Measurements from ENCODE around the gene TSPEAR.
"Not testable (repeated sequence)": the region's sequence is repeated elsewhere in the genome, so short reads cannot be mapped to it uniquely, and the experiment has no call there.

The TSPEAR gene

DNA sequence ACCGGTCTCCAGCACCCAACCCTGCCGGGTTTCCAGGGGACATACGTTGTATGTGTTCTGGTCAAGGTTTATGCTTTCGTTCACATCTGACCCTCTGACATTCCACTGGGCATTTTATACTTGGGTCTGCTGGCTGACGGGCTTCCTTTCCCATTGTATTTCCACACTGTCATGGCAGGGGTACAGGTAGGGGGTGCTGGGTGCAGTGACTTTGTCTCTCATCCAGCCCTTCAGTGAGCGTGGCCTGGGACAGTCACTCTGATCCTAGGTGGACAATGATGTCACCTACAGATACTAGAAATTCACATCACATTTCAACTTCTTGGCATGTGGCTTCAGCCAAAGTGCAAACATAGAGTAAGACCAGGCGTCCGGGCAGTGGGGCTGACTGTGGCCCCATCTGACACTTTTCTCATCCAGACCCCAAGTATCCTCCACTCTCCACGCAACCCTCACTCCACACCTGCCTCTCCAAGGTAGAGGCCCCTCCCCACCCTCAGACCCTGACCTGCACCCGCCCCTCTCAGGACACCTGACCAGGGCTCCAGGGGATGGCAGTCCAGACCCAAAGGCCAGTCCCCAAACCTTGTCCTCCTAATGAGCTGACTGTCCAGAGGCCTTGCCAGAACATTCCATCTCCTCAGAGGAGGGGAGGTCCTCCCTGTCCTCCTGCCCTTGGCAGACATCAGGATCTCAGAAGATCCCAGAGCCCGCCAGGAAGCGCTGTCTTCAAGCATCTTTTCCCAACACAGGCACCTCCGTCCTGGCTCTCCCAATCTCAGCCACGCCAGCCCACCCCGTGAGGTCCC is 75.0 kb downstream of the TSPEAR start:
- in situ Hi-C loops (cut with MboI; ENCODE audit: low sequenced_read_pairs): no loop called here

DNA sequence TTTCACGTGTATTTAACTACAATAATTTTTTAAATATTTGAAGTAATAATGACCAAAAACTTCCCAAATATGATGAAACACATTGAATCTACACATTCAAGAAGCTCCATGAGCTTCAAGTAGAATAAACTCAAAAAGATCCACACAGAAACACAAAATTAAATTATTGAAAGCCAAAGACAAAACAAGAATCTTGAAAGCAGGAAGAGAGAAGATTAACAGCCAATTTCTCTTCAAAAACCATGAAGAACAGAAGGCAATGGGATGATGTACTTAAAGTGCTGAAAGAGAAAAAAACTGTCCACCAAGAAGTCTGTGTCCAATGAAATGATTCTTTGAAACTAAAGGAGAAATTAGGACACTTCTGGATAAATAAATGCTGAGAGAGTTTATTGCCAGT is 79.3 kb downstream of the TSPEAR start:
- in situ Hi-C loops (cut with MboI; ENCODE audit: low sequenced_read_pairs): no loop called here

DNA sequence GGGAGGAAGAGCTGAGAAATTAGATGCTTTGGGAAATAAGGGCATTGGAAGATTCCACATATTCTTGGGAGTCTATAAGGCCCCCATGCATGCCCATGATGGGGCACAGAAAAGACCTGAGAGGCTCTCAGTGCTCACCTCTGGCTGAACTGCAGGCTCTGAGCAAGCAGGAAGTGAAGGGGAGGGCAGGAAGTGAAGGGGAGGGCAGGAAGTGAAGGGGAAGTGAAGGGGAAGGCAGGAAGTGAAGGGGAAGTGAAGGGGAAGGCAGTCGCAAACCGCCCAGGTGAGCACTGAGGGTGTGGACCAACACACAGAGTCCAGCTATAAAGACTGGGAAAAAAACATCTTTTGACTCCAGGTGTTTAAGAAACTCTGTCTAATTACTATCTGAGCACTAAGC is 80.9 kb downstream of the TSPEAR start:
- in situ Hi-C loops (cut with MboI; ENCODE audit: low sequenced_read_pairs): no loop called here

DNA sequence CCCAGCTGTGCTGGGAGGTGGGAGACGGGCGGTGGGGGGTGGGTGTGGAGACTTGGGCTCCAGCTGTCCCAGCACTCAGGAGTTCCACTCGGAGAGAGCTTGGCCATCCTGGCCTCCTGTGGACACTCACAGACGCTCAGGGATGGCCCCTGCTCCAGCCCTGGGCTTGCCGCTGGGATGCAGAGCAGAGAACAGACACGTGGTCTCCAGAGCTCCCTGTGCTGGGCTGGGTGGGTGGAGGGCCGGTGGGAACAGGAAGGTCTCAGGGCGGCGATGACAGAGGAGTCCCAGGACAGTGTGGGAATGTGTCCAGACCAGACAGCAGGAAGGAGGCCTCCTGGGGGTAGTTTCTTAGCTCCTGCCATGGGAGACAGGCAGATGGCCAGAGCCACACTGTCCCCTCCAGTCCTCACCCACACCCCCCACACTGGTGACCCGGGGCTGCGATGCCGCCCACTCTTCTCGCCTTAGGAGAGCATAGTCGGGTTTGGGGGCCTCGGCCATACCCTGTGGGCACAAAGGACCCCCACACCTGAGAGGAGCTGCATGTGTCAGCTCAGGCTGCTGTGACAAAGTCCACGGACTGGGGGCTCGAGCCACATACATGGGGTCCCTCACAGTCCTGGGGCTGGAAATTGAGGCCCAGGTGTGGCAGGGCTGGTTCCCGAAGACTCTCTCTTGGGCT is 82.5 kb downstream of the TSPEAR start:
- in situ Hi-C loops (cut with MboI; ENCODE audit: low sequenced_read_pairs): no loop called here

DNA sequence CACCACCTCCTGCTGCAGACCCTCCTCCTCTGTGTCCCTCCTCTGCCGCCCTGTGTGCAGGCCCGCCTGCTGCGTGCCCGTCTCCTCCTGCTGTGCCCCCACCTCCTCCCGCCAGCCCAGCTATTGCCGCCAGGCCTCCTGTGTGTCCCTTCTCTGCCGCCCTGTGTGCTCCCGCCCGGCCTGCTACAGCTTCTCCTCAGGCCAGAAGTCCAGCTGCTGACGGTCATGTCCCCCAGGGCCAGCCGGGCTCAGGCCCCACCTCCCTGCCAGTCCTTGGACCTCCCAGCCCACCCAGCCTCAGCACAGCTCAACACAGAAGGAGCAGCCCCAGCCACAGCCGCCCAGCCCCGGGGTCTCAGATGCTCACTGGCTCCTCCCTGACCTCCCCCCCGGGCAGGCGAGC is 83.5 kb downstream of the TSPEAR start:
- in situ Hi-C loops (cut with MboI; ENCODE audit: low sequenced_read_pairs): not testable (repeated sequence)

DNA sequence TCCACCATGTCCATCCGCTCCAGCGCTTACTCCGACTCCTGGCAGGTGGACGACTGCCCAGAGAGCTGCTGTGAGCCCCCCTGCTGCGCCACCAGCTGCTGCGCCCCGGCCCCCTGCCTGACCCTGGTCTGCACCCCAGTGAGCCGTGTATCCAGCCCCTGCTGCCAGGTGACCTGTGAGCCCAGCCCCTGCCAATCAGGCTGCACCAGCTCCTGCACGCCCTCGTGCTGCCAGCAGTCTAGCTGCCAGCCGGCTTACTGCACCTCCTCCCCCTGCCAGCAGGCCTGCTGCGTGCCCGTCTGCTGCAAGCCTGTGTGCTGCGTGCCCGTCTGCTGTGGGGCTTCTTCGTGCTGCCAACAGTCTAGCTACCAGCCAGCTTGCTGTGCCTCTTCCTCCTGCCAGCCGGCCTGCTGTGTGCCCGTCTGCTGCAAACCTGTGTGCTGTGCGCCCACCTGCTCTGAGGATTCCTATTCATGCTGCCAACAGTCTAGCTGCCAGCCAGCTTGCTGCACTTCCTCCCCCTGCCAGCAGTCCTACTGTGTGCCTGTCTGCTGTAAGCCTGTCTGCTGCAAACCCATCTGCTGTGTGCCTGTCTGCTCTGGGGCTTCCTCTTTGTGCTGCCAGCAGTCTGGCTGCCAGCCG is 84.1 kb downstream of the TSPEAR start:
- in situ Hi-C loops (cut with MboI; ENCODE audit: low sequenced_read_pairs): not testable (repeated sequence)

DNA sequence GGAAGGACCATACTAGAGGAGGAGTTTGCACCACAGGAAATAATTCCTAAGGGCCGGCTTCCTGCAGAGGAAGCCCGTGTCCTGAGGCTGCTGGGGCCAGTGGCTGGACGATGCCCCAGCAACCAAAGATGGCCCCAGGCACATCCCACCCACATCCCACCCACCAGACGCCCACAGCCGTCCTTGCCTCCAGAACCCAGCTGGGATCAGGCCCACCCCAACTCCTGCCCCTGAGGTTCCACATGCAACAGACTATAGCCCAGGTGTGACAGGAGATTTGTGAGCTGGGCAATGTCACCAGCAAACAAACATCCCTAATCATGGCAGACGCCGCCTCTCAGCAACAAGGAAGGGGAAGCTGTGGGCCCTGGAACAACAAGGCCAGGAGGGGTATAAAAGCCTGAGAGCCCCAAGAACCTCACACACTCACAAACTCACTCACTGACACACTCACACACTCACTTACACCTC is 84.7 kb downstream of the TSPEAR start, which contains the start of gene KRTAP10-9:
Gene KRTAP10-9, plus strand, starts transcription at position 421 of the 471 bp plus-strand sequence. CDS start 79 bp downstream, outside the sequence.
- in situ Hi-C loops (cut with MboI; ENCODE audit: low sequenced_read_pairs): no loop called here

DNA sequence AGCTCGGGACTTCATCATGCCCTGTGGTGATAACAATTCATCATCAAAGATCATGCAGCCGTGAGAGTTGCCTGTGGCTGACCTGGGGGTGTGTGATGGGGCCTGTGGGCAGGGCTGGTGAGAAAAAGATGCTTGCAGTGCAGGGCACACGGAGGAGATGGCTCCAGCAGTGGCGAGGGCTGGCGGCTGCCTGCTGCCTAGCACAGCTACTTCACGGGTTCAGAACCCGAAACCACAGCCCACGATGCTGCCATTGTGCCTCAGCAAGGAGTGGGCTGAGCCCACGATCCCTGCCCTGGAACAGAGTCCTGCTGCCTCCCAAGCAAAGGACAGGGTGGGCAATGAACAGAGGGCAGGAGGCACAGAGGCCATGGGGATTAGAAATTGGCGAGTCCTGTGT is 85.1 kb downstream of the TSPEAR start:
- in situ Hi-C loops (cut with MboI; ENCODE audit: low sequenced_read_pairs): no loop called here

DNA sequence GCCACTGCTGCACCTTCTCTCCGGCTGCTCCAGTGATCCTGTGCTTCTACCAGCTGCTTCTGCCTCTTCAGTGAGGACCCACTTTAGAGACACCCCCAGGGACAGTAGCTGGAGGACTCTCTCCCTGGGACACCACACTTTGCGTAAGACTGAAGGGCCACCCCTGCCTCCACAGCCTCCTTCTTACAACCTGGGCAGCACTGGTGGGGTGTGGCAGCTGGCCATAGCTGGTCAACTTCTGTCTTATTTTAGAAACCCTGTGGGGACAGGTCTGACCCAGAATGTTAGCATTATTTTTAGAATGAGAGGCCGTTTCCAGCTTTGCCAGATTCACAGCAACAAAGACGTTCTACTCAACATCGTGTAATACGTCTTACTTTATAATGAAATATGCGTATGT is 85.6 kb downstream of the TSPEAR start:
- in situ Hi-C loops (cut with MboI; ENCODE audit: low sequenced_read_pairs): no loop called here

DNA sequence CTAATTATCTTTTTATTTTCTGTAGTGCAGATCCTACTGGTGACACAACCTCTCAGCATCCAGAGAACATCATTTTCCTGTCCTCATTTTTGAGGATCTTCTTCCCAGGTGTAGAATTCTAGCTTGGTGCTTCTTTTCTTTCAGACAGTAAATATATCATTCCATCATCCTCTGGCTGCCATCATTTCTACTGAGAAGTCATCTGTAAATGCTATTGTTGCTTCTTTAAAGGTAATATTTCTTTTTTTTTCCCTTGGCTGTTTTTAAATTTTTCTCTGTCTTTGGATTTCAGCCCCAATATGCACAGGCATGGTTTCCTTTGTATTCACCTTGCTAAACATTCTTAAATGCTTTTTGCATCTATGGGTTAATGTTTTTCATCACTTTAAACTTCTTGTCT is 87.8 kb downstream of the TSPEAR start:
- in situ Hi-C loops (cut with MboI; ENCODE audit: low sequenced_read_pairs): no loop called here

DNA sequence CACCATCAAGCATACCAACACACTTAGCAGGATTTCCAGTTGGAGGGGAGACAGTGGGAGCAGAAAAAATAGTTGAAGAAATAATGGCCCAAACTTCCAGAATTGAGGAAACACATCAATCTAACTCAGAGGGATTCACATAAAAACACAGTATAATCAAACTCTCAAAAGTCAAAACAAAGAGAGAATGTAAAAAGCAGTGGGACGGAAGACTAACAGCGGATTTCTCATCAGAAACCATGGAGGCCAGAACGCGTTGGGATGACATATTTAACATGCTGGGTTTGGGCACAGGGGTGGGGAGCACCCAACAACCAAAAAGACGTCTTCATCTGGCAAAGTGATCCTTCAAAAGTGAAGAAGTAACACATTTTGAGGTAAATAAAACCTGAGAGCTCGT is 91.5 kb downstream of the TSPEAR start:
- in situ Hi-C loops (cut with MboI; ENCODE audit: low sequenced_read_pairs): no loop called here

DNA sequence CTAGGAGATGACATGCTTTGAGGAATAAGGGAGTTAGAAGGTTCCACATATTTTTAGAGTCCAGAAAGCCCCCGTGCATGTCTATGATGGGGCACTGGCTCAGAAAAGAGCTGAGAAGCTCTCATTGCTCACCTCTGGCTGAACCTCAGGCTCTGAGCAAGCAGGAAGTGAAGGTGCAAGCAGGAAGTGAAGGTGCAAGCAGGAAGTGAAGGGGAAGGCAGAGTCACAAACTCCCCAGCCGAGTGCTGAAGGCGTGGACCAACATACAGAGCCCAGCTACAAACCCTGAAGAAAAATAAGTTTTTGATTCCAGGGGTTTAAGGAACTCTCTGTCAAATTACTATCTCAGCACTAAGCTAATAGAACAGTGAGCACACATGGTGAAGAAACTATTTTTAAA is 92.5 kb downstream of the TSPEAR start:
- in situ Hi-C loops (cut with MboI; ENCODE audit: low sequenced_read_pairs): no loop called here

DNA sequence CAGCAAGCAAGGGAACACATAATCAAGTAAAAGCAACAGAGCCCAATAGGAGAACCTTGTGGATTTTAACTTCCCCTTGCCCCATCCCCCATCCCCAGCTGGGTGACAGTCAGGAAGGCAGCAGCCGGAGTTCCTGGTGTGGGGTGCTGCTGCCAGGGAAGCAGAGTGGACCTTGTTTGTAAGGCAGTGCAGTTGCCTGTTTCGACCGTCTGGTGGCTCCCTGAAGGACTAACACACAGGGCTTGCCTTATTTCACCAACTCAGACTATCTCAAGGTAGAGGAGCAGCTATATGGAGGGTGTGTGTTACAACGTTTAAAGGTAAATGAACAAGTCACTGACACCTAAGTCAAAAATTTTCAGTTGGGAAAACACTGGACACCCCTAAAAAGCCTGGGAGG is 92.9 kb downstream of the TSPEAR start:
- in situ Hi-C loops (cut with MboI; ENCODE audit: low sequenced_read_pairs): no loop called here

DNA sequence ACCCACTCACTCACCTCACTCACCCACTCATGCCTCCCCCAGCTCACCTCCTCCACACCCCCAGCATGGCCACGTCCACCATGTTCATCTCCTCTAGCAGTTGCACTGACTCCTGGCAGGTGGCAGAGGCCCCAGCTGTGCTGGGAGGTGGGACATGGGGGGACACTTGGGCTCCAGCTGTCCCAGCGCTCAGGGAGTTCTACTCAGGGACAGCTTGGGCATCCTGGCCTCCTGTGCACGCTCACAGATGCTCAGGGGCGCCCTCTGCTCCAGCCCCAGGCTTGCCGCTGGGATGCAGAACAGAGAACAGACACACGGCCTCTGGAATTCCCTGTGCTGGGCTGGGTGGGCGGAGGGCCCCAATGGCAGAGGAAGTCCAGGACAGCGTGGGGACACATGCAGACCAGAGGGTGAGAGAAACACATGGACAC is 94.3 kb downstream of the TSPEAR start:
- in situ Hi-C loops (cut with MboI; ENCODE audit: low sequenced_read_pairs): no loop called here

DNA sequence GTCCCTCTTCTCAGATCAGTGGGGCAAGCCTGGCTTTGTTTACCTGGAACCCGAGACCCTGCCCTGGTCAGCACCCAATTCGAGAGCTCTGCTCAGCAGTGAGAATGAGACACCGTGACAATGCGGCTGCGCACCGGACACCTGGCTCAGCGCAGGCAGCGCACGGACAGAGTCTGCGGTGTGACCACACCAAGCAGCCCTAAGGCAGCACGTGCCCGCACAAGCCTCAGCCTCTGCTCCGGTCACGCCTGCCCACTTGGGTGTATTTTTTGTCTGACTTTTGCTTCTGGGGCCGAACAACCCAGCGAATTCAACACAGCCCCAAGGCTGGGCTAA is 94.8 kb downstream of the TSPEAR start:
- in situ Hi-C loops (cut with MboI; ENCODE audit: low sequenced_read_pairs): no loop called here

DNA sequence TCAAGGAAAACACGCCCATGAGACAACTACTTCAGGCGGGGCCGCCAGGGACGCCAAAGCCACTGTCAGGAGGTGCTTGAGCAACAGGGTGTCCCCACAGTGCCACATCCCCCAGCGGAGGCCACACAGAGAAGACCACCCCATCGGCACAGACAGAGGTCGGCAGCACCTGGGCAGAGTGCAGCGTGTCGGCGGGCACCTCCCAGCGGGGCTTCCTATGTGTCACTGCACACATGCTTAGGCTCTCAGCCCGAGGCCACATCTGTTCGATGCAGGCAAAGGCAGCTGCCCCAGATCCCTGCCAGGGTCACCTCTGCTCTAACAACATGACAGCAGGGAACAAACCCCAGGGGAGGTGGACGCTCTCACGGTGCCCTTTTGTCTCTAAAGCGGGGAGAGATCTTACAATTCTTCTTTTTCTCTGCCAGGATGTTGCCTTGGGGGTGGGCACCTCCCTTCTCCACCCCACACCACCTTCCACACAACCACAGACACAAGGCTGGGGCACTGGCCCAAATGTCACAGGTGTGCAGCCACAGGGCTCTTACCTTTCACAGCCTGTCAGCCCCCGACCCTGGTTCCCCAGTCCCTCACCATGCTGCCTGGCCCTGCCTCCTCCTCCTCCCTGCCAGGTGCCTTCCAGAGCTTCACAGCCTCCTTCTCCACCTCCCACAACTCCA is 95.3 kb downstream of the TSPEAR start:
- in situ Hi-C loops (cut with MboI; ENCODE audit: low sequenced_read_pairs): no loop called here

DNA sequence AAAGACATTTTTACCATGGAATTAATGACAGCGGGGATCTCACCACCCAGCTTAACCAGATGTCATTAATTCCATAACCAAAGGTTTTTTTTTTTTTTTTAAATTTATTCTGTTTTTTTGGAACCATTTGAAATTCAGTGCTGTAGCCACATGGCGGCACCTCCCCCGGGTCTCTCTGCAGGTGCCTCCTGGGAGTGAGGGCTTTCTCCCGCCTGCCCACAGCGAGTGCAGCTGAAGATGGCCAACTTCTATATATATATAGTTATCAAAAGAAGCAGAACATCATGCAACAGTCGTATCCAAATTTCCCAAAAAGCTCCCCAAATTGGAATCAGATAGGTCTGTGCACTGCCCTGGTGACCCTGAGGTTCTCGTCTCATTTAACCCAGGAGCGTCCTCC is 95.9 kb downstream of the TSPEAR start:
- in situ Hi-C loops (cut with MboI; ENCODE audit: low sequenced_read_pairs): no loop called here

DNA sequence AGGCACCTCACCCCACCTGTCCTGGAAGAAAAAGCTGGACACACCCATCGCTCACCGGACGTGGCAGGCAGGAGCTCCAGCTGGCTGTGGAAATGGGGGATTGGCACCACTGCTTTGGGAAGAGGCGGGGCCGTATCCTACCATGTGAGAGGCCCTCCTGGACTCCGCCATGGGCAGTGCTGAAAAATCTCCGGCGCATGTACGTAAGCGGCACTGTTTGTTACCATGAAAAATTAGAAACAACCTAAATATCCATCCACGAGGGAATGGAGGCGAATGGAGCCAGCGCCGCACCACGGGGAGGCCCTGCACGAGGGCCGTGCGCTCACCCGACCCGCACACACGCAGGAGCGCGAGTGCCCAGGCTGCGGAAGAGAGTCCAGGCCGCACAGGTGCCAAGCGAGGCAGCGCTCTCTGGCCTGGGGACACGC is 96.4 kb downstream of the TSPEAR start:
- in situ Hi-C loops (cut with MboI; ENCODE audit: low sequenced_read_pairs): no loop called here

DNA sequence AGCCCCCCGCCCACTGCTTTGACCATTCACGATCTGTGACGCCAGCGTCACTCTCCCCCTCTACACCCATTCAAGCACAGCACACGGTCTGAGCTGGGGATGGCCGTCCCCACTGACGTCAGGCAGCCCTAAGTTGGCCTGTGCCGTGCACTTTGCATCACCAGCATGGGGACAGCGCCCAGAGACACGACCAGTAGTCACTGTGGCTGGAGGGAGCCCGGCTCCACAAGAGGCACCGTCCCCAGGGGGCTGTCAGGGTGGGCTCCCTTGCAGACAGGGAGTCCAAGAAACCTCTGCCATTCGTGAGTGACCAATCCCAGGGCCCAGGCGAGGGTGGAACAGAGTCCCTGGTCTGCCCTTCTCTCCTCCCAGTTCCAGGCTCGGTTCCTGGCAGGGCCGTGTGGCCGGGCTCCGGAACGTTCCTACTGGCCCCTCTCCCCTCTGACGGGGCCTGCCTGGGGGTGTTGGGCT is 97.2 kb downstream of the TSPEAR start:
- in situ Hi-C loops (cut with MboI; ENCODE audit: low sequenced_read_pairs): no loop called here

DNA sequence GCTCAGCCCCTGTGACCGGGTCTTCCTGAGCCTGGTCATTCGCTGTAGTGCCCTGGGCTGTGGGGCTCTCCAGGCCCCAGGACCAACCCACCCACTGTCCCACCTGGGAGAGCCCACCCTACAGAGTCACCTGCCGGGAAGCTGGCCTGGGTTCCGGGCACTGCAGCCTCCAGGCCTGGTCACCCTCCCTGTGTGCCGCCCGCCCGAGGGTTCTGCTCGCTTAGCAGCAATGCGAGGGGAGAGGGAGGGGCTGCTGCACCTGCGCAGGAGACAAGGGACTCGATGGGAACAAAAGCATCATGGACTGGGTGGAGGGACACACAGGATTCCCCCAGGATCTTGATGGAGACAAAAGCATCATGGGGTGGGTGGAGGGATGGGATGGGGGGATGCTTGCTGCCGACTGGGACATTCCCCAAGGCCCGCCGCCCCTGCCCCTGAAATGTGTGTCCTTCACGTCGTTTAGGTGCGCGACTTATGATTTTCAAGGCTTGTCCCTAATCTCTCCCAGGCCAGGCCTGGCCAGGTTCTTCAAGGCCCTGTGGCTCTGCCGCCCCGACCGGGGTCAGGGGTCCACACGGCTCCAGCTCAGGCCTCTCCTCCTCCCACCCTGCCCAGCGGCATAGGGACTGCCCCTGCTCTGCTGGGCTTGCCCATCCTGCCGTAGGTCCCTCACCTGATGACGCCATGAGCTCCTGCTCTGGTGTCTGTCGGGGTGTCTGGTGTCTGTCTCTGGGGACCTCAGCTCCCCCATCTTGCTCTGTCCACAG is 97.8 kb downstream of the TSPEAR start:
- in situ Hi-C loops (cut with MboI; ENCODE audit: low sequenced_read_pairs): no loop called here
